Endodermal cell (in vitro differentiated cells): Measurements from ENCODE around the gene EYA2. TPM values are rescaled to one million over a fixed set of nuclear protein-coding genes. Genes with fewer than 3 reads are reported as not detected.

Source experiments
- DNase-seq: peaks from one replicate; pipeline ENCODE4 v3.0.0-alpha.2; 2017
- H3K27ac ChIP-seq: 2 replicates; pipeline ENCODE4 v1.5.1; 2013; ENCODE audit warnings: mild to moderate bottlenecking, low read depth, low read length, moderate library complexity
- H3K27me3 ChIP-seq: 2 replicates; pipeline ENCODE4 v1.6.1; 2013; ENCODE audit warnings: mild to moderate bottlenecking, low read length, moderate library complexity; ENCODE audit not compliant: insufficient read depth, control insufficient read depth, poor library complexity, severe bottlenecking
- H3K36me3 ChIP-seq: 2 replicates; pipeline ENCODE4 v1.7.0; 2013; ENCODE audit warnings: mild to moderate bottlenecking, low read length, moderate library complexity; ENCODE audit not compliant: control insufficient read depth, insufficient read depth
- H3K4me1 ChIP-seq: one replicate; pipeline ENCODE4 v1.7.0; 2013; ENCODE audit warnings: low read length; ENCODE audit not compliant: control insufficient read depth, insufficient read depth
- H3K4me3 ChIP-seq: 2 replicates; pipeline ENCODE4 v1.5.1; 2013; ENCODE audit warnings: mild to moderate bottlenecking, low read length, moderate library complexity
- H3K9ac ChIP-seq: 2 replicates; pipeline ENCODE4 v1.6.1; 2013; ENCODE audit warnings: mild to moderate bottlenecking, low read length, moderate library complexity; ENCODE audit not compliant: poor library complexity, severe bottlenecking; ENCODE audit errors: extremely low read depth
- H3K9me3 ChIP-seq: 2 replicates; pipeline ENCODE4 v1.6.1; 2013; ENCODE audit warnings: mild to moderate bottlenecking, low read length, moderate library complexity; ENCODE audit not compliant: control insufficient read depth
- H3K27ac Mint-ChIP-seq: 2 replicates; pipeline ENCODE4 v1.8.0; 2020; ENCODE audit warnings: mixed read lengths
- H3K27me3 Mint-ChIP-seq: 2 replicates; pipeline ENCODE4 v1.8.0; 2021; ENCODE audit warnings: mild to moderate bottlenecking, mixed read lengths; ENCODE audit not compliant: insufficient read depth
- H3K36me3 Mint-ChIP-seq: 2 replicates; pipeline ENCODE4 v1.8.0; 2020; ENCODE audit warnings: low read depth, mixed read lengths
- H3K4me1 Mint-ChIP-seq: 2 replicates; pipeline ENCODE4 v1.8.0; 2020; ENCODE audit warnings: mixed read lengths
- H3K4me3 Mint-ChIP-seq: 2 replicates; pipeline ENCODE4 v1.8.0; 2020; ENCODE audit warnings: mild to moderate bottlenecking, moderate library complexity, mixed read lengths
- H3K9me3 Mint-ChIP-seq: 2 replicates; pipeline ENCODE4 v1.8.0; 2020; ENCODE audit warnings: mild to moderate bottlenecking, mixed read lengths
- WGBS, 2 experiments: methylation state at CpG; one replicate each; pipeline versions ENCODE4 v1.1.5 to v1.1.7; 2013; ENCODE audit warnings: missing lambda C conversion rate in 2 of 2, mixed read lengths in 1 of 2; ENCODE audit not compliant: insufficient coverage in 1 of 2, insufficient read length in 1 of 2; 5-methylcytosine and 5-hydroxymethylcytosine counted together
- total RNA-seq, 2 donors: library from RNA; stranded (reverse); fragmentation: NEBNext Ultra II Directional in 1 of 2; extraction: Animal tissue kit (Norgen Biotek cat#: 25700) in 1 of 2; gene quantifications; 2 replicates in 1 of 2; 3 replicates in 1 of 2; pipeline ENCODE4 v1.2.1, GENCODE V29; 2021
- TF ChIP-seq, protein P1 (sequence below): fragments of 200-600 bp; sonication (generic); conservative IDR thresholded peaks from 2 replicates; pipeline ENCODE4 v1.5.0; 2021; ENCODE audit warnings: antibody characterized with exemption, mild to moderate bottlenecking

The EYA2 gene
- total RNA-seq, 2 donors from 2014 or later, result 9.1 to 18.0 TPM

DNA sequence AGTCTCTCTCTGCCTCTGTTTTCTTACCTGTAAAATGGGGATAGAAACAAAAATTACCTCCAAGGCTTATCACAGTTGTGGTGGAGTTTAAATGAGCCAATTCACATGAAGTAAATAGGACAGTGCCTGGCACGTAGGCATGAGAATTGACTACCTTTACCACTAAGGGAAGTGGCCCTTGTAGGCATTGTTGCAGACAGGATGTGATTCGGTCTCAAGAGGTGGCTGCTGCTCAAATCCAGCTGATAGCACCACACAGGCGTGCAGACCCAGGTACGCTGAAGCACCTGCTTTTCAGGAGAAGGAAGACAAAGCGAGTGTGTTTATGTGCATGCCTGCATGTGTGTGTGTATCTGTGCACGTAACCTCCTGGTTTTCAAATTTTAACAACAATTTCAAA lies 108.6 kb downstream of the EYA2 start:
- no peak overlapping the region for H3K4me3 Mint-ChIP-seq
- H3K36me3 ChIP-seq, result peaks cover 67% of the 10 kb centered on the region
- 93 to 100% methylated on average over 1 to 6 of the region's 6 CpGs for WGBS, 2 experiments
- peaks cover 24% of the 10 kb centered on the region for H3K27me3 Mint-ChIP-seq
- peaks cover 20% of the 10 kb centered on the region for H3K9me3 ChIP-seq
- no peak overlapping the region for H3K4me3 ChIP-seq
- H3K4me1 Mint-ChIP-seq, result peaks cover 20% of the 10 kb centered on the region
- peaks cover 13% of the 10 kb centered on the region for H3K9me3 Mint-ChIP-seq
- H3K4me1 ChIP-seq, result peaks cover 17% of the 10 kb centered on the region
- no peak for DNase-seq
- no peak overlapping the region for H3K9ac ChIP-seq
- TF ChIP-seq, protein P1, sequence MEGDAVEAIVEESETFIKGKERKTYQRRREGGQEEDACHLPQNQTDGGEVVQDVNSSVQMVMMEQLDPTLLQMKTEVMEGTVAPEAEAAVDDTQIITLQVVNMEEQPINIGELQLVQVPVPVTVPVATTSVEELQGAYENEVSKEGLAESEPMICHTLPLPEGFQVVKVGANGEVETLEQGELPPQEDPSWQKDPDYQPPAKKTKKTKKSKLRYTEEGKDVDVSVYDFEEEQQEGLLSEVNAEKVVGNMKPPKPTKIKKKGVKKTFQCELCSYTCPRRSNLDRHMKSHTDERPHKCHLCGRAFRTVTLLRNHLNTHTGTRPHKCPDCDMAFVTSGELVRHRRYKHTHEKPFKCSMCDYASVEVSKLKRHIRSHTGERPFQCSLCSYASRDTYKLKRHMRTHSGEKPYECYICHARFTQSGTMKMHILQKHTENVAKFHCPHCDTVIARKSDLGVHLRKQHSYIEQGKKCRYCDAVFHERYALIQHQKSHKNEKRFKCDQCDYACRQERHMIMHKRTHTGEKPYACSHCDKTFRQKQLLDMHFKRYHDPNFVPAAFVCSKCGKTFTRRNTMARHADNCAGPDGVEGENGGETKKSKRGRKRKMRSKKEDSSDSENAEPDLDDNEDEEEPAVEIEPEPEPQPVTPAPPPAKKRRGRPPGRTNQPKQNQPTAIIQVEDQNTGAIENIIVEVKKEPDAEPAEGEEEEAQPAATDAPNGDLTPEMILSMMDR, result no peak
- no peak overlapping the region for H3K27ac ChIP-seq
- no peaks in the 10 kb centered on the region for H3K27me3 ChIP-seq
- H3K27ac Mint-ChIP-seq, result no peak overlapping the region
- peaks cover 58% of the 10 kb centered on the region for H3K36me3 Mint-ChIP-seq

DNA sequence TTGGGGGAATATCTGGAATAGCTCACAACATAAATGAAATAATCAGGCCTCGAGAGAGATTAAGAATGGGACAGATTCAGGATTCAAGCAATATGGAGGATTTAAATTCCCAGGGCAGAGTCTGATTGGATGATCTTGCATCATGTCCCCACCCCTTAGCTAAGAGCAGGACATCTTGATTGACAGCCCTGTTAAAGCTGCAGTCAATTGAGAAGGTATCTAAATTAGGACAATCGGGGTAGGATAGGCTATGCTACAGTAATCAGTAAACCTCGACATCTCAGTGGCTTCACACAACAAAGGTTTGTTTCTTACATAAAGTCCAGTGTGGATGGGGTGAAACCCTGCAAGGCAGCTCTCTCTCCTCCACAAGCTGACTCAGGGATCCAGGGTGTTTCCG lies 109.5 kb downstream of the EYA2 start:
- H3K27ac ChIP-seq, result no peak overlapping the region
- no peak overlapping the region for H3K9ac ChIP-seq
- peaks cover 61% of the 10 kb centered on the region for H3K36me3 Mint-ChIP-seq
- H3K4me1 ChIP-seq, result peaks cover 15% of the 10 kb centered on the region
- peaks cover 23% of the 10 kb centered on the region for H3K27me3 Mint-ChIP-seq
- TF ChIP-seq, protein P1, result no peak
- H3K4me3 ChIP-seq, result peak overlapping the region; percentile 42
- H3K9me3 ChIP-seq, result peaks cover 20% of the 10 kb centered on the region
- peaks cover 23% of the 10 kb centered on the region for H3K4me1 Mint-ChIP-seq
- whole genome bisulfite sequencing, 2 experiments, result 73 to 100% methylated on average over 3 to 4 of the region's 4 CpGs
- no peak overlapping the region for H3K4me3 Mint-ChIP-seq
- peaks cover 13% of the 10 kb centered on the region for H3K9me3 Mint-ChIP-seq
- DNase-seq, result peak; percentile 13
- H3K27me3 ChIP-seq, result no peaks in the 10 kb centered on the region
- peaks cover 70% of the 10 kb centered on the region for H3K36me3 ChIP-seq
- H3K27ac Mint-ChIP-seq, result no peak overlapping the region

DNA sequence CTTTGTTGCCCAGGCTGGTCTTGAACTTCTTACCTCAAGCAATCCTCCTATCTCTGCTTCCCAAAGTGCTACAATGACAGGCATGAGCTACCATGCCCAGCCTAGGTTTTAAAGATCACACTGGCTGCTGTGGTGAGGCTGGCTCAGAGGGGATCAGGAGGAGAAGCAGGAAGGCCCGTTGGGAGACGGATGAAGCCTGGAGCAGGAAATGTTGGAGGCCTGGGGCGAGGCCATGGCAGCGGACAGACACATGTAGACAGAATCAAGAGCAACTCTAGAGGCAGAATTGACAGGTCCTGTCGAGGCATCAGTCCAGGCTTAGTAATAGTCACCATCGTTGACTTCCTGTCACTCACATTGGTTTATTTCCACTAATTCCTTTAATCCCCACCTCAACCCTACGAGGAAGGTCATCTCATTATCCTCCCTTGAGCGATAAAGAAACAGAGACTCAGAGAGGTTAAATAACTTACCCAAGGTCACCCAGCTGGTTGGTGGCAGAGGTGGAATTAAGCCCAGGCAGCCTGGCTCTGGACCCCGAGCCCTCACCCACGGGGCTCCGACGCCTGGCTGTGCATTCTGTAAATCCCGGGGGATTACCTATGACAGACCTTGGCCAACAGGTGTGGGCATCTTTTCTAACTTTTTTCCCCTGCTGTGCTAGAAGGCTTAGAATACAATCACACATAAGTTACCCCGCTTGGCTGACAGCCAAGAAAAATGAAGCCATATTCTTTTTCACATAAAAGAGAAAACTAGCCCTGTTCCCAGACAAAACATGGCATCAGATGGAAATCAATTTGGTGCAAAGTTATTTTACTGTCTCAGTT lies 113.4 kb downstream of the EYA2 start:
- Histone ChIP-seq H3K36me3 (peaks cover 56% of the 10 kb centered on the region), H3K4me1 (peaks cover 16% of the 10 kb centered on the region), H3K27ac (no peak overlapping the region), H3K4me3 (no peak overlapping the region), H3K9me3 (peaks cover 16% of the 10 kb centered on the region), H3K27me3 (no peaks in the 10 kb centered on the region), H3K9ac (no peak overlapping the region)
- Mint-ChIP-seq H3K36me3 (peaks cover 51% of the 10 kb centered on the region), H3K27ac (no peak overlapping the region), H3K9me3 (peaks cover 13% of the 10 kb centered on the region), H3K4me3 (no peak overlapping the region), H3K4me1 (peaks cover 28% of the 10 kb centered on the region), H3K27me3 (peaks cover 8% of the 10 kb centered on the region)
- 90 to 97% methylated on average over 6 to 14 of the region's 14 CpGs for WGBS, 2 experiments
- DNase-seq, result no peak
- TF ChIP-seq, protein P1, result no peak
